GM21528 (cell line): ENCODE measurements around the gene SBF2.
"Not testable (repeated sequence)": the region's sequence is repeated elsewhere in the genome, so short reads cannot be mapped to it uniquely, and the experiment has no call there.

Experiments used
- ATAC-seq: cut with Tn5 transposase; IDR thresholded peaks from one replicate; pipeline ENCODE4 v1.9.1; 2021; ENCODE audit warnings: mild to moderate bottlenecking, moderate library complexity; ENCODE audit not compliant: unreplicated experiment, low FRiP score

Gene SBF2

DNA sequence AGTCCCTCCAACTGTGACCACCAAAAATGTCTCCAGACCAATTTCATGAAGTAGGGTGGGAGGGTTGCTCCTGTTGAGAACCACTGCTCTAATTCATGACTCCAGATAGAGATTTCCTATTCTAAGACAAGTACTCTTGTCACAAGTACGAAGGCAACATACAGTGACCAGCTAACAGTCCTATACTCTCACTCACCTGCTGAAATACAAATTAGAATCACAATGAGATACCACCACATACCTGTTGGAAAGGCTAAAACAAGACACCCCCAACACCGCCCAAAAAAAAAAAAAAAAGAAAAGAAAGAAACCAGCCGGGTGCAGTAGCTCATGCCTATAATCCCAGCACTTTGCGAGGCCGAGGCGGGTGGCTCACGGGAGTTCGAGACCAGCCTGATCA is 319.6 kb downstream of the SBF2 start:
- ATAC-seq = no peak

DNA sequence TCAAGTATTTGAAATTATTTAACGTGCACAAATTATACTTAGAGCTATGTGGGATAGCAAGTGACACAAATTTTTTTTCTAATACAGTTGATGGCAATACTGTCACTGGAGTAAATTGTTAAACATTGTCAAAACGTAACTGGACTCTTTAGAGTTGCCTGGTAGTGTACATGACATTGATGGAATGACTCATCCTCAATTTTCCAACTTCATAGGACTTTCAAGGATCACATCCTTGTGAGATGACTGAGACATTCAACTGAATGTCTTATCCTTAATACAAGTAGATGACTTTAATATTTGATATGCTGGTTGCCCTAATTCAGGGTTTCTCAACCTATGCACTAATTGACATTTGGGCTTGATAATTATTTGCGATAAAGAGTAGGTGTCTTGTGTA is 320.1 kb downstream of the SBF2 start:
- ATAC-seq = no peak

DNA sequence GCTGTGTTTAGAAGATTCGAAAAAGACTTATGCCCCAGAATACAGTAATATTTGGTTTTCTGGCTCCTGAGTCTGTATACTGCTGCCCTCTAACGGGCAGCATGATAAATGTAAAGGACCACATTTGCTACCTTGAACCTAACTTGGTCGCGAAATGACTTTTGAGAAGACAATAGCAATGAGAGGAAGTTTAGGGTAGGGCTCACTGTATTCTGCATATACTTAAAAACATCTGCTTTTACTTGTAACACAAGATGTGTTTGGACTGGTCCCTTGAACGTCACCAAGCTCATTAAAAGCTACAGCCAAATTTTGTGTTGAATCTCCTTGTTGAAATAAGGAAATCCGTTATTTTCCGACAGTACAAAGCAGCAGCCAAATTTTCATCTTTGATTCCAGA is 321.0 kb downstream of the SBF2 start:
- ATAC-seq = no peak

DNA sequence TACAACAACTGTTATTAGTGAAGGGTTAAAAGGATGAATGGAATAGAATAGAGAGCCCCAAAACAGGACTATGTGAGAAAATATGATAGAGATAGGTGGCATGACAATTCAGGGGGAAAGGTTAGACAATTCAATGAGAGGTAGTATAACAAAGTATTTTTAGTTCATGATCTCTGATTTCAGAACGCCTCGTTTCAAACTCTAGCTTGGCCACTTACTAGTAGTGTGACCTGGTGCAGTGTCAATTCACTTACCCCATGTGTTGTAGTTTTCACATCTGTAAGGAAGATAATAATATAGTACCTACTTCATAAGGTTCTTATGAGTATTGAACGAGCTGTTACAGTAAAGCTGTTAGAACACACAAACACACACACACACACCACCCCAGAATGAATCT is 322.1 kb downstream of the SBF2 start:
- ATAC-seq = no peak

DNA sequence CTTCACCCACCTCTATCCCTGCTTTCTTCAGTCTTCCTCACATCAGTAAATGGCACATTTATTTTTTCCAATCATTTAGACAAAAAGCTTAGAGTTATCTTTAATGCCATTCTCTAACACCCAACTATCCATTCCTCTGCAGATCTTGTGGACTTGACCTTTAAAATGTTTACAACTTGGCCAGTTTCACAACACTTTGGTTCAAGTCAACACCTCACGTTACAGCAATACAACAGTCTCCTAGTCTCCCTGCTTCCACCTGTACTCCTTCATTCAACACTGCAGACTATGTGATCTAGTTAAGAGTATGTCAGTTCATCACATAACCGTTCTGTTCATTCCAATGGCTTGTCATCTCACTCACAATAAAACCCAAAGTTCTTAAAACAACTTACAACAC is 325.0 kb downstream of the SBF2 start:
- no peak for ATAC-seq

DNA sequence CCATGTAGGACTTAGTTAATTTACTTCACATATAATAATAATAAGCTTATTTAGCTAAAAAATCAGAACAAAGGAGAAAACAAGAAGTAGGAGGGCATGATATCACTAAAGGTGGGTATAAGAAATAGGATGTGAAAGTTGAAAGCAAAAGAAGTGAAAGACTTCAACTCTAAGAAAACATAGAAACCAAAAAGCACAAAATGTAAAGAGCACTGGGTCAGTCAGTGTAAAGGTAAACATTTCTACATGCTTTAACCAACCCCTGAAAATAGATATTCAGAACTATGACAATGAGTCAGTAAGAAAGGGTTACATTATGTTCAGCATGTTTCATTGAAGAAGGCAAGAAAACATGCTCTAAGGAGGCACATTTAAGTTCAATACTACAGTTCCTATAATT is 331.3 kb downstream of the SBF2 start:
- ATAC-seq = peak; percentile 96

DNA sequence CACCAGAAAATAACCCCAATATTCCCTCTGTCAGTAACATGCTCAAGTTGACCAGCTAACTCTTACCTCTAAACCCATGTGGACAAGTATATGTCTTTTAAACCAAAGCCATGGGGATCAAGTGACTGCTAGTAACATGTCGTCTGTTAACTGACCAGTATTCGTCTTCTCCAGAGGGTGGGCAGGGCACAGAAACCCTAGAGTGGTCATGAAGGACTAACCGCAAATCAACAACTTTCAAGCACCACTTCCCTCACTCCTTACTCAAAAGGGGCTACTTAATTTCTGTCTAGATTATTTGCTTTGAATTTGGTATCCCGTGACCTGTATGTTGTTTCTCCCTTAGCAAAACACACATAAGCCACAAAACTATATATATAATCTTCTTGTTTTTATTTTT is 336.9 kb downstream of the SBF2 start:
- no peak for ATAC-seq

DNA sequence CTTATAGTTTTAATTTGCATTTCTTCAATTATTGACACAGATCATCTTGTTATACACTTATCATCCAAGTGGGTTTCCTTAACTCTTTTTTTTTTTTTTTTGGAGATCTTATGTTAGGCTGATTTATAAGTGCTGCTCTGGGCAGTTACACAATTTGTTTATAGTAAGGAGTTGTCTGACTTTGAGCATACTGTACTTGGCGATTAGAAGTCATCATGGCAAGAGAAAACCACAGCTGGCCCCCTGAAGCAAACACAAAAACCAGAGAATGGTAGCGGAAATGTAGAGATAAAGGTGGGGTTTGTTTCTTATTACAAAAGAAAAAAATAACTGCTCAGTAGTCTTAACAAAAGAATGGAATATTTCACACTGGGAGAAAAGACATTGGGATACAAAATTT is 337.5 kb downstream of the SBF2 start:
- ATAC-seq = no peak

DNA sequence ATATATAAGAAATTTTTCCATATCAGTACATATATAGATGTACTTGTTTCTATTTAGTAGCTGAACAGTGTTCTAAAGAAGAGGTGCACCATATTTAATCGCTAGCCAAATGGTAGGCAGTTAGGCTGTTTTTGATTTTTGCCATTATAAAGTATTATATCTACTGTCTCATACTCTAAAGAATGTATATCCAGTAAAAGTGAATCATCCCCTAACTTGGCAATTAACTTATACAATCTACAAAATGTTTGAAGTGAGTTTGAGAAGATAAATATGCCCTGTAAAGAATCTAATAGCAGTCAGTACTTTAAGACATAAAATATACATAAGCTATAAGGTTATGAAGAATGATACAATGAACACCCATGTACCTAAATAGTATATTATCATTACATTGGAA is 338.6 kb downstream of the SBF2 start:
- ATAC-seq = no peak

DNA sequence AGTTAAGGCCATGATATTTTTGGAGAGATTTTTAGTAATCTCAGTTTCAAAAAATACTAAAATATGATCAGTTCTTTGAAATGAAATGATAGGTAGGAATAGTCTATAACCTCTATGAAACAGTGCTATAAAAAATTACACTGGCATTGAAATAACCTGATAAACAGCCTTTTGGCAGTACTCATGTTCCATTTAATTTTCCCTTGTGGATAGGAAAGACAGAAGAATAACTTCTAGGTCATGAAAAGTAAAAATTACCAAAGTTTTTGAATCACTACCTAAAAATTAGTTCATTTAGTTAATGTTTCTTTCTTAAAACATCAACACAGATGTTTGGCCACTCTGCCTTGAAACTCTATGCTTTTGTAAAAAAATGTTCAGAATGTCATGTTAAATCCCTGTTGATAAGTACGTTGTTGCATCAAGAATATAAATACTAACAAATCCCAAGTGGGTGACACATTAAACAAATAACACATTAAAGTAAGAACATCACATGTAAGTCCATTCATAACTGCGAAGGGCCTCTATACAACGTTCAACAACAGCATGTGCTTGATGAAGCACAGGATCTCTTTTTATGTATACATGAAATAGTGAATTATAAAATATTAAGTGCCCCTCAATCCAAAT is 339.9 kb downstream of the SBF2 start:
- ATAC-seq = no peak

DNA sequence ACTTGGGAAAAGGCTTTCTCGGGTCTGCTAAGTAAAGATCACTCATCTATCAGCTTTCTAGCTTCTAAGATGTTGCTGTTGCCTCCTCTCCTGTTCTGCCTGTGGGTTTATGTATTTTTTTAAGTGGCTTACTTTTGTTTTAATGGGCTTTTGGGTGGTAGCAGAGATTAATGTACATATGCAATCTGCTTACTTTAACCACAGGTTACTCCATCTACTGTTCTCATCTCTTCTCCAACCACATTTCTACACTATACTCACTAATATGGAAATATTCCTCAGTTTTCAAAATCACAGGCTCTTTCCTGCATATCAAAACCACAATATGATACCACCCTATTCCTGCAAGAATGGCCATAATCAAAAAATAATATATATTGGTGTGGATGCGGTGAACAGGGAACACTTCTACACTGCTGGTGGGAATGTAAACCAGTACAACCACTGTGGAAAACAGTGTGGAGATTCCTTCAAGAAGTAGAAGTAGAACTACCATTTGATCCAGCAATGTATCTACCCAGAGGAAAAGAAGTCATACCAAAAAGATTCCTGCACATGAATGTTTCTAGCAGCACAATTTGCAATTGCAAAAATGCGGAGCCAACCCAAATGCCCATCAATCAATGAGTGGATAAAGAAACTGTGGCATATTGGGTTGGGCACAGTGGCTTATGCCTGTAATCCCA is 341.4 kb downstream of the SBF2 start:
- ATAC-seq = no peak

DNA sequence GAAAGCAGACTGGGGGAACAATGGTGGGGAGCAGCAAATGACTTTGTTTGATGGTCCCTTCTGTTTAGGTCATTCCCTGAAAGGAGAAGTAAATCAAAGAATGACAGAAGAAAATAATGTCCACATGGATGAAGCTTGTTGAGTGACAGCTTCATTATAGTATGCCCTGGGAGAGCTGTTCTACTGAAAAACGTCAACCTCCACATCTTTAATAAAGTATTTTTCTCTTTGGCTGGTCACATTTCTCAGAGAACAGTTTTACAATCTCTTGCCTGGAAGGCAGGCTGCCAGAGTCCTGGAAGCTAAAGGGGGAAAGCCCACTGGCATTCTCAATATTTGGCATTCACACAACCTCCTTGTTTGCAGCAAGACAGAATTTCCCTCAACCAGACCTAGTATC is 342.2 kb downstream of the SBF2 start:
- ATAC-seq = no peak

DNA sequence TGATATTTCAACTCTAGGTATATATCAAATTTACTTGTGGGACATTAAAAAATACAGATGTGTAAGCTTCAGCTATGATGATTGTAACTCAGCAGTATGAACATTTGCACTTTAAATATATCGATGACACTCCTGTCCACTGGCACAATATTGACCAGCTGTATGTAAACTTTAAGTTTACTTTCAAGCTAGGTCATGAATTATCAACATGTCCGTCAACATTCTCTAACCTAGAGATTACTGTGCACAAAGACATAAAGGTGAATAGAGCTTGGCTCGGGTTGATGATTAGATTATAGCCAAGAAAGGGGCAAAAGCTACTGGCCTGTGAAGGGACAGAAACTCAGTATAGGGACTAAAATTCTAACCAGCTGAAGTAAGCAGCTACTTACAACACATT is 343.6 kb downstream of the SBF2 start:
- no peak for ATAC-seq

DNA sequence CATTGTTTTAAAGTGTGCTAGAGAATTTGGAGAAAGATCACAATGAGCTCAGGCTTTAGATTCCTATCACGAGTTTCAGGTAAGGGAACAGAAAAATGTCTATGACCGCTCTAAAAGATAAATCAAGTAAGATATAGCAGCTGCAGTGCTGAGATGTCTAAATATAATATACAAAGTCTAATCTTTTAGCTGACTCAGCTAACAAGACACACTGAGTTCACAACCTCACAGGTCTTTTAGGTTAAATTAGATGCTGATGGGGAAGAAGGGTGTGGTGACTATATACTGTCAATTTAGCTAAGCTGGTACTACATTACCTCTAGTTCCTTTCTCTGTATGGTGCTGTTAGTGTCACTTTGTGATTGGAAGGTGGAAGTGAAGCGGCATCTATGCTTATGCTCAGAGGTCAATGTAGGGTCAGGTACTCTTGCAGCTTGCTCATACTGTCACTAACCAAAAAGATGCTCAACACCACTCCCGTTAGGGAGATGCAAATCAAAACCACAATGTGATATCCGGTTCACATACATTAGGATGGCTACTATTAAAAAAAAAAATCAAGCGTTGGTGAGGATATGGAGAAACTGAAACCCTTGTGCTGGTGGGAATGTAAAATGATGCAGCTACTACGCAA is 346.7 kb downstream of the SBF2 start:
- no peak for ATAC-seq

DNA sequence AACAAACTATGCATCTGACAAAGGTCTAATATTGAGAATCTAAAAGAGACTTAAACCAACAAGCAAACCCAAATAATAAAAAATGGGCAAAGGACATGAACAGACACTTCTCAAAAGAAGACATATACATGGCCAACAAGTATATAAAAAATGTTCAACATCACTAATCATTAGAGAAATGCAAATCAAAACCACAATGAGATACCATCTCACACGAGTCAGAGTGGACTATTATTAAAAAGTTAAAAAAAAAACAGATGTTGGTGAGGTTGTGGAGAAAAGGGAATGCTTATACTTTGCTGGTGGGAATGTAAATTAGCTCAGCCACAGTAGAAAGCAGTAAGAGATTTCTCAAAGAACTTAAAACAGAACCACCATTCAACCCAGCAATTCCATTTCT is 348.3 kb downstream of the SBF2 start:
- ATAC-seq = not testable (repeated sequence)

DNA sequence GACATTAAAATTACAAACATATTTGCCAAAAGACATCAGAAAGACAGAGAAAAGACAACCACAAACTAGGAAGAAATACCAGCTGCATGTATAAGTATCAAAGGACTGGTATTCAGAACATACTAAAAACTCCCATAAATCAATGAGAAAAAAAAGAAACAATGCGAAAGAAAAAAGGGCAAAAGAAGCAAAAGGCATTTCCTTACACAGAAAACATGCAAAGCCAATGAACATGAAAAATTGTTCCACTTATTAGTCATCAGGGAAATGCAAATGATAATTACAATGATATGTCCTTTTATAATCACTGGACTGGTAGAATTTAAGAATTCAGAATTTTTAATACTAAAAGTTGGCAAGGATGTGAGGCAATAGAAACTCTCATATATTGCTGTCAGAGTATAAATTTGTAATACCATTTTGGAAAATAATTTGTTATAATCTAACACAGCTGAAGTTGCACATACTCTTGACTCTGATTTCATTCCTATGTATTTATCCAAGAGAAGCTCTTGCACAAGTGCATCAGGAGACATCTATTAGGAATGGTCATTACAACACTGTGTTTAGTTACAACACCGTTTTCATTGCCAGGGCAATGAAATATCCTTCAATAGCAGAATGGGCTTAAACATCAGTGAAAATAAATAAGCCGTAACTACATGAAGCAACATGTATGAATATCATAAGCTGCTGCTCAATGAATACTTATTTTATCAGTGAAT is 350.5 kb downstream of the SBF2 start:
- no peak for ATAC-seq

DNA sequence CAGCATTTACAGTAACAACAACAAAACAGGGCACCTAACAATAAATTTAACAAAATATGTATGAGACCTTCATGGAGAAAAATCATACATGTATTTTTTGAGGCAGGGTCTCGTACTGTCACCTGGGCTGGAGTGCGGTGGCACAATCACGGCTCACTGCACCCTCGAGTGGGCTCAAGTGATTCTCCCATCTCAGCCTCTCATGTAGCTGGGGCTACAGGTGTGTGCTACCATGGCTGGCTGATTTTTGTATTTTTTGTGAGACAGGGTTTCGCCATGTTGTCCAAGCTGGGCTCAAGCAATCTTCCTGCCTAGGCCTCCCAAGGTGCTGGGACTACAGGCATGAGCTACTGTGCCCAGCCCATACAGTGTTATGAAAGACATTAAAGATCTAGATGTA is 352.0 kb downstream of the SBF2 start:
- ATAC-seq = no peak

DNA sequence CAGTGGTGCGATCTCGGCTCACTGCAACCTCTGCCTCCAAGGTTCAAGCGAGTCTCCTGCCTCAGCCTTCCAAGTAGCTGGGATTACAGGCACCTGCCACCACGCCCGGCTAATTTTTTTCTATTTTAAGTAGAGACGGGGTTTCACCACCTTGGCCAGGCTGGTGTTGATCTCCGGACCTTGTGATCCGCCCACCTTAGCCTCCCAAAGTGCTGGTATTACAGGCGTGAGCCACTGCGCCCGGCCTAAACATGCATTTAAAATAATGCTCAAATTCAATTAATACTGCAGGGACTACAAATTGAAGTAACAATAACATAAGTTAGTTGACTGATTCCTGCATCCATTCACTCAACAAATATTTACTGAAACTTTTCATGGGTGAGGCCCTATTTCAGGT is 354.9 kb downstream of the SBF2 start:
- not testable (repeated sequence) for ATAC-seq

DNA sequence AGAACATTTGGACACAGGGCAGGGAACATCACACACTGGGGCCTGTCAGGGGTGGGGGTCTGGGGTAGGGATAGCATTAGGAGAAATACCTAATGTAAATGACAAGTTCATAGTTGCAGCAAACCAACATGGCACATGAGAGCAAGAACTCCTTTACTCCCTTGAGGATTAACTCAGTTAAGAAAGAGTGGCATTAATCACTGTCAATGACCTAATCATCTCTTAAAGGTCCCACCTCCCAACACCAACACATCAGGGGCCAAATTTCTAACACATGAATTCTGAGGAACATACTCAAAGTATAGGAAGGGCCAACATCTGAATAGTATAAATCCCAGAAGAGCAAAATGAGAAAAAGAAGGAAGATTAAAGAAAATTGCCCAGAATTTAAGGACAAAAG is 357.3 kb downstream of the SBF2 start:
- no peak for ATAC-seq

DNA sequence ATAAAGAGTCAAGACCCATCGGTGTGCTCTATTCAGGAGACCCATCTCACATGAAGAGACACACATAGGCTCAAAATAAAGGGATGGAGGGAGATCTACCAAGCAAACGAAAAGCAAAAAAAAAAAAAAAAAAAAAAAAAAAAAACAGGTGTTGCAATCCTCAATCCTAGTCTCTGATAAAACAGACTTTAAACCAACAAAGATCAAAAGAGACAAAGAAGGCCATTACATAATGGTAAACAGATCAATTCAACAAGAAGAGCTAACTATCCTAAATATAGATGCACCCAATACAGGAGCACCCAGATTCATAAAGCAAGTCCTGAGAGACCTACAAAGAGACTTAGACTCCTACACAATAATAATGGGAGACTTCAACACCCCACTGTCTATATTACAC is 361.2 kb downstream of the SBF2 start:
- ATAC-seq = not testable (repeated sequence)

DNA sequence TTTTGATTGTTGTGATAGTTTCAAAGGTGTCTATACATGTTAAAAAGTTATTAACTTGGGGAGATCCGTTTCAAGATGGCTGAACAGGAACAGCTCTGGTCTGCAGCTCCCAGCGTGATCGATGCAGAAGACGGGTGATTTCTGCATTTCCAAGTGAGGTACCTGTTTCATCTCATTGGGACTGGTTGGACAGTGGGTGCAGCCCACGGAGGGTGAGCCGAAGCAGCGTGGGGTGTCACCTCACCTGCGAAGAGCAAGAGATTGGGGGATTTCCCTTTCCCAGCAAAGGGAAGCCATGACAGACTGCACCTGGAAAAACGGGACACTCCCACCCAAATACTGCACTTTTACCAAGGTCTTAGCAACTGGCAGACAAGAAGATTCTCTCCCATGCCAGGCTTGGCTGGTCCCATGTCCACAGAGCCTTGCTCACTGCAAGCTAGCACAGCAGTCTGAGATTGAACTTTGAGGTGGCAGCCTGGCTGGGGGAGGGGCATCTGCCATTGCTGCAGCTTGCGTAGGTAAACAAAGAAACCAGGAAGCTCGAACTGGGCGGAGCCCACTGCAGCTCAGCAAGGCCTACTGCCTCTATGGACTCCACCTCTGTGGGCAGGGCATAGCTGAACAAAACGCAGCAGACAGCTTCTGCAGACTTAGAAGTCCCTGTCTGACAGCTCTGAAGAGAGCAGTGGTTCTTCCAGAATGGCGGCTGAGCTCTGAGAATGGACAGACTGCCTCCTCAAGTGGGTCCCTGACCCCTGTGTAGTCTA is 363.3 kb downstream of the SBF2 start:
- ATAC-seq = not testable (repeated sequence)
